COR-L47 (cell line): ENCODE measurements around the gene PPP1R9A.
A peak's percentile ranks its signal among the peaks of the same experiment; 100 is the strongest.

Experiments used
- DNase-seq: peaks from one replicate; lab custom pipeline; 2025; lab: John Stamatoyannopoulos, UW

The PPP1R9A gene

GRCh38 chr7:95035295-95035694 lies 127.9 kb downstream of the PPP1R9A start:
- no peak for DNase-seq

DNA sequence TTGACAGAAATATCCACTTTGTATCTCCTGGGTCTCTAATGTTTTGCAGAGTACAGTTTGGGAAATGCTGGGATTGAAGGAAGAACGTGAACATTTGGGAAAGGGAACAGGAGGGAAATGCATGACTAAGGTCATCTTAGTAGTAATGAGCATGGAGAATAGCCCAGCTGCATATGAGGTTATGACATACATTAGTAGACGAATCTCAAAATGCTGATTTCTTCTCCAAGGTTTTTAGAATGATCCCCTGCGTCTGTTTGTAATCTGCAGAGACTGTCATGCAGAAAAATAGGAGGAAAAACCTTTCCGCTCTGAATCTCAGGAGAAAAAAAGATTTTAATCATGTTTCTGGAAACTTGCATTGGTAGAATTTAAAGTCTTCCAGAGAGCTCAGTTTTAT lies 133.6 kb downstream of the PPP1R9A start:
- DNase-seq: no peak

DNA sequence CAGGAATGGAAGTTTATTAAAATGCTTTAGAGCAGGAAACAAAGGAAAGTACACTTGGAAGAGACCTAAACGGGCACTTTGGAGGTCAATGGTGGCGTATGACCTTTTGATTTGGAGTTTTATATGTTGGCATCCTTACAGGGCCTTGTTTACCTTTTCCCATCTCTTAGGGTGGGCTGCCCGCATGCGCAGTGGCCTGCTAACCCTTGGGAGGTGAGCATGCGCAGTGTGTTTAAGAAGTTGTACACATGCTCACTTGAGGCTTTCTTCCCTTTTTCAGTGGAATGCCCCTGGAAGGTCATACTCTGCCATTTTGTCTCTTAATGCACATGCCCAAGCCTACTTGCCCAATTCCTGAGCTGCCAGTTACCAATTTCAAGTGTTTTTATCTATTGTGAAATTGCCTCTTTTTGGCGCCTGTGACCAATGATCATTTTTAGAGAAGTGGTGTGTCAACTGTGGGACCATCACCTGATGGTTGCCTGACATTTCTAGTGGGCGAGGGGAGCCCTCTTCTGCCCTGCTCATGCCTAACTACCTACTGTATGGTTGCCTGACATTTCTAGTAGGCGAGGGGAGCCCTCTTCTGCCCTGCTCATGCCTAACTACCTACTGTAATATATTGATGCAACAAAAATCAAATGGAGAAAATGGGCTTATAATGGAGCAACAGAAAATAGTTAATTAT lies 138.0 kb downstream of the PPP1R9A start:
- peak; percentile 31 for DNase-seq

DNA sequence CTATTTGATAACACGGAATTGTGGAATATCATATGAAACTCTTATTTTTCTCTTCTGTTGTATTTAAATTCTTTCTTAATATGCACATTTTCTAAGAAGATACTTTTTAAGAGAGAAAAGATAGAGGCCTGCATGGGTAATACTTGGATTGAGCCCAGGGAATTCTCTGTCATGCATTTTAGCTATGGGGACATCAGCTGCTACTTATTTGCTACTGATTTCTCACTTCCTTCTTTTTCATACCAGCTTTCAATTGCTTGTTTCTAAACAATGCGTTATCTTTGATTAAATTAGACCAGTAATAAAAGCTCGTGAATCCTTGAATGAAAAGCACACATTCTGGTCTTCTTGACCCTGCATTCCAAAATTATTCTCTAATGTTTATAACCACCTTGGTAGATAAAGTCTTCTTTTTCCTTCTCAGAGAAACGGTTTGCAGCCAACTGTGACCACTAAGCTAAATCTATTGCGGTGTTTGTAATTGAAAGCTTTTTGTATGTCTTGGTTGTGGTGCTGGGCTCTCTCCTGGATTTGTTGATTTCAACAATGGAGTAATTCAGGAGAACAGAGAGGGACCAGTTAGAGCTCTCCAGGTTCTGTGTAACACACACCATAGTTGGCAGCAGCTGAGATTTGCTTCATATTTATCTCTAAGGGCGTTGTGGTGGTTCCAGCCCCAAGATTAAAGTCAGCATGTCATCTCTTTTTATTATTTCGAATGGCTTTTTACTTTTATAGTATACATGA lies 139.3 kb downstream of the PPP1R9A start:
- DNase-seq: no peak

DNA sequence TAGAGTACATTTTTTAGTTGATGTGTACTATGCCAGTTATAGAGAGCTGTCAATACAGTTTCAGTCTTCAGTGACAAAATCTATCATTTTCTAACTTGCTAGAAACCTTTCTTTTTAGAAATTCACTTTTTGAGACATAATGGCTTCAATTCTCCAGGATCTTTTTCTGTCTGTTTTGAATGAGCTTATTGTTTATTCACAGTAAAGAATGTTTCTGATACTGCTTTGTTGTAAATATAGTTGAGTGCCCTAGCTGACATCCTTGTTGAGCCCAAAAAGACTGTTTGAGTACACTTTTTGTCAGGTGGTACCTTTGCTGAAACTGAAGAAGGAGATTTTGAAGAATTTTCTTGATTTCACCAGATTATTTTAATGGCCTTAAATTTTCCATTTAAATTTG lies 139.9 kb downstream of the PPP1R9A start:
- no peak for DNase-seq

DNA sequence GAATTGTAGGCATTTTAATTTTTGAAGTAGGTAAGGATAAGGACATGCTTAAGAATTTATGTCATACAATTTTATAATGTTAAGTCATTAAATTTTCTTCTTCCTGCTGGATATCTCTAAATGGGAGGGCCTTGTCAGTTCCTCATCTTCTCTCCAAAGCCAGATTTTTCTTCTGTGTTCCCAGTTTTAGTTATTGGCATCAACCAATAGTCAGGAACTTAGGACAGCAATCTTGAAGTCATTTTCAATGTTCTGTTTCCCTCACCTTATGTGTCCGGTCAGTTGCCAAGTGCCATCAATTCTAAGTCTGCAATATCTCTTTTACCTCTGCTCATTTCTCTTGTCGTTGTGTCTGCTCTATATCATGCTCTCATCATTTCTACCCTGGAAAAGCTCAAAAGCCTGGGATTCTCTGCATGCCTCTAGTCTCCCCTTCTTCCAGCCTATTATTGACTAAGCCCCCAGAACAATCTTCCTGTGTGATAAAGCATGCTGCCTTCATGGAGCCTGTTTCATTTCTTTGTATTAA lies 145.2 kb downstream of the PPP1R9A start:
- no peak for DNase-seq

DNA sequence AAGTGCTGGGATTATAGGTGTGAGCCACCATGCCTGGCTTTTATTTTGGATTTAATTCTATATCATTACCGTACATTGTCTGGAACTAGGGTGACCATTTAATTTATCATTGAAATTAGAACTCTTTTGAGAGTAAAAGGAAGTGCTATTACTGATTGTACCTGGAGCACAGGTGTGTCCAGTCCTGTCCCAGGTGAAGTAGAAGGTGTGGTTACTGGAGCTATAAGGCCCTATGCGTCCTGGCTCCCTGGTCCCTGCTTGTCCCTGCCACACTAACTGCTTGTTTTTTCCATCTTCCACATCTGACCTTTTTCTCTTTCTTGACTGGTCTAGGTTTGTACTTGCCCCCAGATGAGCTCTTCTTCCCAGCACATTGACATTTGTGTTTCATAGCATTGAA lies 147.0 kb downstream of the PPP1R9A start:
- DNase-seq: no peak

GRCh38 chr7:95055295-95055694 lies 147.9 kb downstream of the PPP1R9A start:
- no peak for DNase-seq

GRCh38 chr7:95056107-95056739 lies 148.8 kb downstream of the PPP1R9A start:
- no peak for DNase-seq

DNA sequence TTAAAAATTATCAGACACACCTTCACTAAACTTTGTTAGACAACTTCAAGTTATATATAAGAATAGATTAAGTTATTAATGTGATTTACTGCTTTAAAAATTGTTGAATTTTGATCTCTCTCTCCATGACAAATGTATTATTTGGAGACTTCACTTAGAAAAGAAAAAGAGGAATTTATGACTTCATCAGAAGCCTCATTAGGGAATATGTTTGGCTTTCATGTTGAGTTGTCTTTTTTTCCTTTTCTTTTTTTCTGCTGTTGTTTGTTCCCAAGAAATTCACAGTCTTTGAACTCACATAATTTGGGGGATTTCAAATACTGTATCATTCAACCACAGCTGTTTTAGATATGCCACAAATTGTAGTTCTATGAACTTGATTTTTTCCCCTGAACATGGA lies 149.5 kb downstream of the PPP1R9A start:
- DNase-seq: no peak

GRCh38 chr7:95059842-95060313 lies 152.5 kb downstream of the PPP1R9A start:
- DNase-seq: no peak

DNA sequence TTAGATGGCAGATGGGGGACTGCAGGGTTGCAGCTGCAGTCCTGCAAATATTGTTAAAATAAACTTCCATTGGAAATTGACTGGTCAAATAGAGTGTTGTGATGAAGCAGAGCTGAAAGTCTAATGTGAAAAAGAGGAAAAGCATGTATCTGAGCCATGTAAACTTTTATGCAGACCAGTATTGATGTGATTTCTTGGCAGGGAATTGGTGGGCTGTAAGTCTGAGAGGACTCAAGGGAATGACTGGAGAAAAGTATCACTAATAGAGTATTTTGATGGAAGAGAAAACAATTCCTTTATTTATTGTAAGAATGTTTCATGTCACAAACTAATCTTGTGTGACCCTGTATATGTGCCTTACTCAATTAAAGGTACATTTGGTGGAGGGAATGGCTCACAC lies 155.5 kb downstream of the PPP1R9A start:
- DNase-seq: no peak

DNA sequence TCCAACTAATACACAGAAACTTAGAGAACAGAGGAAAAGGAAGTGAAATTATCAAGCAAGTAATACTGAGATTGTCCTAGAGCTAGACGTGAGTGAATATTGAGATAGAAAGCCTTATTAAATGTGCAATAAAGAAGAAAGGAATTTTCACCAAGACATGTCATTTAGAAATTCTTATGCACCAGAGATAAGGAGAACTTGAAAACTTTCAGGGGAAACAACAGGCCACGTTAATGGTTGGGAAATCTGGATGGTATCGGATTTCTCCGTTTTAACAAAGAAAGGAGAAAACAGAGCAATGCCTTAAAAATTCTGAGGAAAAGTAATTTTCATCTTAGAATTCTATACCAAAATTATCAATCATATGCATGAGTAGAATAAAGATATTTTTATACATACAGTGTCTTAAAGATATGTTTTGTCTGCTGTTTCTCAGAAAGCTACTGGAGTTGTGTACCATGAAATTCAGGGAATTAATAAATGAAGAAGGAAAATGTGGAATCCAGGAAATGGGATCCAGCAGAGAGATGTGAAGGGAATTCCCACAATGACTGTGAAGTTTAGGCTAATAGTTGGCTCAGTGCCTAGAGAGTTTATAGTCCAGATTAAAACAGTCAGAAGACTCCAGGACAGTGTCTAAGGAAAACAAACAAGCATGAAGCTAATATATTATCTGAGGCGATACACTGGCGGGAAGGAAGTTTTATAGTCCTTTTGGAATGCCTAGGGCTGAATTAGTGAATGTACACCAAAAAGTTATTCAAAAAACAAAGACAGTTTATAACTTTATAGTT lies 159.5 kb downstream of the PPP1R9A start:
- no peak for DNase-seq

- DNase-seq: no peak
These were observed 181.3 kb downstream of the PPP1R9A start for GRCh38 chr7:95088536-95089215.

DNA sequence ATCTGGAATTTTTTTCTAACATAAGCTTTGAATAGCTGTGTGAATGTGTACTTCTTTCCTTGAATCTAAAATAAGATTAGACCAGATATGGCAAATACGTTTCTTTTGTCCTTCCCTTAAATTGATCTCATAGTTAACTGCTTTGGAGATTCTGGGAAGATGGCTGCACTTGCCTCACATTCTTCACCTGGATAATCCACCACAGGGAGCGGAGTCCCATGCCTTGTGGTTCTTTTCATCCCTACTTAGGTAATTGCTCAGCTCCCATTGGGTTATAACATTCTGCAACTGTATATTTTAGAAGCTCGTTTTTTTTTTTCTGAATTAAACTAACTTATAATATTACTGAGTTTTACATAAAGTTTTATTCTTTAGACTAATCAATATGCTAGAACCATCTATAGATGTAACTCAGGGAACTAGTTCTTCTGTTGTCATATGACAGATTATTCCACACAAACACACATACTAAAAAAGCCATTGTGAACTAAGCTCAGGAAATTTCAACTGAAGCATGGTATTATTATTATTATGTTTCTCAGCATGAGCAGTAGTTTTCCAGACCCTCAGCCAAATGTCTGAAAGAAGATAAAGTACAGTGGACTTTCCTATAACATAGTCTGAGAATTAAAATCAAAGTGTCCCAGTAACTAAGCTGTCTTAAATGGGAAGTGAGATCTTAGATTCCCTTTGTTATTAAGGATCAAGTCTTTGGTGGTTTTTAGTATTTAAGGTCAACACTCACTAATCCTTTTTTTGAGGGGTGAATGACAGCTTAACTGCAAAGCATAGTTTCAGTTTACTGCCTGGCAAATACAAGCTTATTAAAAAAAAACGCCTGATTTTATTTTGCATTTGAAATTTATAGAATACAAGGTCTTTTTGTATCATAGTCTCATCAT lies 182.3 kb downstream of the PPP1R9A start:
- no peak for DNase-seq

DNA sequence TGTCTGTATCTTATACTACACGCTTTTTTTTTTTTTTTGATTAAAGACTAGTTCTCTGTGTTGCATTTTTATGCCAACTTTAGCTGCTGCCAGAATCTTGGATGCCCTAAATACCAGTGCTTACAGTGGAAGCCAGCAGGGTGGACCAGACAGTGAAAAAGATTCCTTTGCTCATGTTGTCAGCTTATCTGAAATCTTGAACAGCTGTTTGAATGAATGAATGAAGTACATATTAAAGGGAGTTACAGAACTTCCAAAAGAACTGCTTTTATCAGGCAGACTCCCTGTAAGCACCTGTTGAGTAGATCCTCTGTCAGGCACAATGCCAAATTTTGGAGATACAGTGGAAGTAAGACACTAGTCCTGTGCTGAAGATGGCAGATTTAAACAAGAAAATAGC lies 184.9 kb downstream of the PPP1R9A start:
- DNase-seq: no peak

- no peak for DNase-seq
These were observed 188.0 kb downstream of the PPP1R9A start for GRCh38 chr7:95095259-95095965.

- no peak for DNase-seq
These were observed 188.7 kb downstream of the PPP1R9A start for GRCh38 chr7:95095966-95096540.

DNA sequence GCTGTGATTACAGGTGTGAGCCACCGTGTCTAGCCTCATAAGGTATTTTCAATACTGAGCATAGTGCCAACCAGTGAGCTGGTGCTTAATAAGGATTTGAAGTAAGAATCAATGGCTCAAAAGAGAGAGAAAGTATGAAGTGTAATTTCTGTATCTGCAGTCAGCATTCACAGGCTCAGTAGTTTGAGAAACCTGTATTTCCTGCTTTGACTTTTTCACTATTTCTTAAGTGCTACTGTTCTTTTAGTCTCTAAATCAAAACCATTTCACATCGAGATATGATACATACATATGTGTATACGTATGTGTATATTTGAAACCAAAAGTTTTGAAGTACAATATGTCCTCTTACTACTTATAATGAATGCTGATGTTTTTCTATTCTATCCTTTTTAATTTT lies 189.9 kb downstream of the PPP1R9A start:
- no peak for DNase-seq
